D721Med (cell line): ENCODE measurements around the gene RALGAPA2.

Experiments
- DNase-seq: peaks from one replicate; pipeline ENCODE4 v3.0.0; 2011; ENCODE audit warnings: low spot score; ENCODE audit not compliant: insufficient read length
- FAIRE-seq: peaks from 2 replicates; lab custom pipeline; 2011; peaks lifted over from hg19 to GRCh38; lab: Jason Lieb, UNC
- CTCF ChIP-seq: IDR thresholded peaks from 2 replicates; pipeline ENCODE4 v1.5.1; 2012; ENCODE audit warnings: mild to moderate bottlenecking, control low read depth; ENCODE audit not compliant: insufficient read depth; ENCODE audit errors: missing control alignments

The RALGAPA2 gene

GRCh38 chr20:20712474-20713243 is at the start of gene RALGAPA2:
Gene RALGAPA2 (minus strand): TSS chr20:20712644. CDS start chr20:20712480, 164 bp downstream.
- no peak for FAIRE-seq
- DNase-seq, result peak; percentile 35
- TF ChIP-seq CTCF, result no peak

- DNase-seq (no peak), FAIRE-seq (no peak)
- no peak for TF ChIP-seq CTCF
These were observed 48.9 kb upstream of the RALGAPA2 start for GRCh38 chr20:20761301-20761700.

GRCh38 chr20:20759132-20759531 is 46.7 kb upstream of the RALGAPA2 start:
- no peak for DNase-seq
- no peak for FAIRE-seq

GRCh38 chr20:20755674-20756319 is 43.4 kb upstream of the RALGAPA2 start:
- FAIRE-seq (no peak), DNase-seq (no peak)
- TF ChIP-seq CTCF, result no peak

More at GRCh38 chr20:20759132-20759531, 46.7 kb upstream of the RALGAPA2 start:
- TF ChIP-seq CTCF, result no peak

GRCh38 chr20:20755231-20755630 is 42.8 kb upstream of the RALGAPA2 start:
- no peak for TF ChIP-seq CTCF
- no peak for DNase-seq
- FAIRE-seq, result no peak

DNA sequence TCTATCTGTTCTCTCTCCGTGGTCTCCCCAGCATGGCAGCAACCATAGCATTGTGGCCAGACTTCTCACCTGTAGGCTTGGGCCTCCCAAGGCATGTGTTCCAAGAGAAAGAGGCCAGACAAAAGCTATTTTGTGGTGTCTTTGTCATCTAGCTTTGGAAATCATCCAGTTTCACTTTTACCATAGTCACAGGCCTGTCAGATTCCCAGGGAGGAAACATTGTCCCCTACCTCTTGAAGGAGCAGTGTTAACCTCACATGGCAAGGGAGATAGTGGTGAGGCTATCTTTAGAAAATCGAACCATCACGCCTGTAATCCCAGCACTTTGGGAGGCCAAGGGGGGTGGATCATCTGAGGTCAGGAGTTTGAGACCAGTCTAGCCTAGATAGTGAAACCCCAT is 42.3 kb upstream of the RALGAPA2 start:
- TF ChIP-seq CTCF, result no peak
- DNase-seq (no peak), FAIRE-seq (no peak)

DNA sequence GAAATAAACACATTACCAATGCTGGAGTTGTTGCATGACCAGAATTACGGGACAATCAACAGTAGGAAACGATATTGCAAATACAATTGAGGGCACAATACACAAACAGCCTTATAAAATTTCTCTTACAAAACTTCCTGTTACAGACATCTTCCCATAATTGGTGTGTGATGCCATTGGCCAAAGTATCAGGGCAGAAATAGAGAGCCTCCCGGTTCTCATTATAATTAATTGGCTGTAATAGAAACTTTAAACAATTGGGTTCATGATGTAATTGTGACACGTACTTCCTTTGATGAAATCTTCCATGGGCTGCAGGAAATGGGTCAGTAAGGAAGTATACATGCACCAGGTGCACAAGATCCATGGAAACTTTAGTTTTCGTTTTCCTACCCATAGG is 40.3 kb upstream of the RALGAPA2 start:
- FAIRE-seq (no peak), DNase-seq (no peak)
- TF ChIP-seq CTCF, result no peak
